GM19328 (cell line): ENCODE measurements around the gene VPS13C.

Source experiments
- ATAC-seq: cut with Tn5 transposase; IDR thresholded peaks from one replicate; pipeline ENCODE4 v1.9.1; 2021; ENCODE audit warnings: mild to moderate bottlenecking, moderate library complexity; ENCODE audit not compliant: unreplicated experiment

The VPS13C gene

DNA sequence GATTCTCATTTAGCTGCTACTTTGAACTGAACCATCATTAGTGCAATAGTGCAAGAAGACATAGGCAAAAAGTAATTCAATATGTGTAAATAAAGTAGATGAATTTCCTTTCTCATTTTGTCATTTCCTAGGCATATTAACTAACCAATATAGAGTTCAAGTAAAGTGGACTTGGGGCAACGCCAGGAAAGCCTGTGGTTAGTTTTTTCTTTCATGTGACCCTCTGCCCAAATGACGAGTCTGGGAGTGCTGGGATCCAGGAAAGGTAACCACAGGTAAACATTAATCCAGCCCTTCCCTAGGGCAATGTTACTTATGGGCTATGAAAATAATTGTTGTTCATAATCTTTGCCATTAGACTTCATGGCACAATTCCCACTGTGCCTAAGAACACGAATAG is 181.0 kb downstream of the VPS13C start:
- ATAC-seq: no peak

DNA sequence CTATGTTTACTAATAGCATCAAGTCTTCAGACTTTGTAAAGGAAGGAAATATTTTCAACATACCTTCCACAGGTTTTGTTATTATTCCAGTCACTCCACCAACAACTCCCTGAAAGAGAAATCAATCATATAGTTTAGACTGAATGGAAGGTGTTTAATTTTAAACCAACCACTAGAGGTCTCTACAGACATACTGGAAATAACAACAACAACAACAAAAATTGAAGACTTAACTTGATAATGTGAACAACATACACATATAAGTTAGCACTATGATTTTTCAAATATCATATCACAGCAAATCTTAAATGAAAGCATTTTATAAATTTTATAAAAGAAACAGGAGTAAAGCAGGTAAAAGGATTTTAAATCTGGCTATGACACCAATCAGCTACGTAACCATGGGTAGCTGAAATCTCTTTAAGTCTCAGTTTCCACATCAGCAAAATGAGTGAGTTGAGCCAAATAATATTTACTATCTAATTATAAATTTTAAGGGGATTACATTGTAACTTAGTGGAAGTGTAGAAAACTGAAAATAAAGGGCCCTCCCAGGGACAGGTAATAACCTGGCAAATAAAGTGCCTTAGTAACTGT is 188.2 kb downstream of the VPS13C start:
- no peak for ATAC-seq

DNA sequence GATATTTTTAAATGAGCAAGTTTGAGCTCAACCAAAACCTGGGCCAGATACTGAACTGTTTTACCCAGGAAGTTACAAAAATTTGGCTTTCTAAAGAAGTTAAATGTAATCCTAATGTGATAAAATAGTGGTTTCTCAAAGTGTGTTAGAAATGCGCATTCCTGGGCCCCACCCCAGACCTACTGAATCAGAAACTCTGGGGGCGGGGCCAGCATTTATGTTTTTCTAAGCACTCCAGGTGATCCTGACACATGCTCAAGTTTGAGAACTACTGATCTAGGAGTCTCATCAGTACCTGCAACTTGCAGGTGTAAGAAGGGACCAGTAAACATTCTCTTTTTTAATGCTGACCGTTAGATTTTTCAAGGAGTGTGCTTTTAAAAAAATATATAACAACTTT is 190.6 kb downstream of the VPS13C start:
- ATAC-seq: no peak

DNA sequence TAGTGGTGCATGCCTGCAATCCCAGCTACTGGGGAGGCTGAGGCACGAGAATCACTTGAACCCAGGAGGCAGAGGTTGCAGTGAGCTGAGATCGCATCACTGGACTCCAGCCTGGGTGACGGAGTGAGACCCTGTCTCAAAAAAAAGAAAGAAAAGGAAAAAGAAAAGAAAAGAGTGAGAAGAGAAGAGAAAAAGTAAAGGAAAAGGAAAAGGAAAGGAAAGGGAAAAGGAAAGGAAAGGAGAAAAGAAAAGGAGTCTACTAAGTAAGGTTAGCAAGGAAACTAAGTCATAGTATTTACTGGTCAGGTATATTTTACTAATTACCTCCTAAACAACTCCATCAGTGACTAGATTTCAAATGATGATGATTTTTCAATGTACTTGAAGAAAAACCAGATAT is 198.3 kb downstream of the VPS13C start:
- no peak for ATAC-seq

DNA sequence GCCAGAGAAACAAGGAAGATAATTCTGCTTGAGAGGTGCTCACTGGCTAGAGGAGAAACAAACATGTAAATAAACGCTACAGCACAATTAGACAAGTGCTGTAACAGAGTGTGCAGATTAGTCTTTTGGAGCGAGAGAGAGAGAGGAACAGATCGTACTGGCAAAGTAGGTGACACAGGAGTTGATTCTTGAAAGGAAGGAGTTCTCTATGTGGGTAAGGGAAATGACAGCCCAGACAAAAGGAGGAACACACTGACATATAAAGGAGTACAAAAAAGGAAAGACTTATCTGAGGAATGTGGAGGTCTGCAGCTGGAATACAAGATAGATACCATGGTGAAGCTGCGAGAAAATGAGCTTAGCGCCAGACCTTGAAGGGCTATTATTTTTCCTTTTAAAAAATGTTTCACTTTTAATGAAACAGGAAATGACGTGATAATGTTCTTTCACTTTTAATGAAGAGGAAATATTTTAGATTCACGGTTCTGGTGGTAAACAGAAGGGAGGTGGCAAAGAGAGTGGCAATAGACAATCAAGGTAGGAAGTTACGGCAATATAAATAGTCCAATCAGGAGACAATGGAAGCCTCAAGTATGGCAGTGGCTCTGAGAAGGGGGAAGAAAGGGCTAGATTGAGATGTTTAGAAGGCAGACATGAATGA is 202.9 kb downstream of the VPS13C start:
- ATAC-seq: no peak

DNA sequence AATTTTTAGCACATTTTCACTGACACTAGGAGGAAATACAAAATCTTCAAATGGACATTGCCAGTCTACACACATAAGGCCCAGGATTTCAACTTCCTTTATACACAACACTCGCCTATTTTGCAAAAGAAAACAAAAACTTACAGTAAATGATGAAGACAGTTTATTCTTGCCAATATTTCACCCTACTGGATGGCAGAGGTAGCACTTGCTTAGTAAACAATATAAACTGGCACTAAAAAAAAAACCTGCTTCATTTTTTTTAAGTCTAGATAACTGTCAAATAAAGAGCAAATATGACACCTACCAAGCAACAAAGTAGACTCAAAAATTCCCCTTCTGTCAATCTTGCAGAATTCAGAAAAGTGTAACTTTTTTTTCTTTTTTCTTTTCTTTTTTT is 204.0 kb downstream of the VPS13C start:
- ATAC-seq: no peak

DNA sequence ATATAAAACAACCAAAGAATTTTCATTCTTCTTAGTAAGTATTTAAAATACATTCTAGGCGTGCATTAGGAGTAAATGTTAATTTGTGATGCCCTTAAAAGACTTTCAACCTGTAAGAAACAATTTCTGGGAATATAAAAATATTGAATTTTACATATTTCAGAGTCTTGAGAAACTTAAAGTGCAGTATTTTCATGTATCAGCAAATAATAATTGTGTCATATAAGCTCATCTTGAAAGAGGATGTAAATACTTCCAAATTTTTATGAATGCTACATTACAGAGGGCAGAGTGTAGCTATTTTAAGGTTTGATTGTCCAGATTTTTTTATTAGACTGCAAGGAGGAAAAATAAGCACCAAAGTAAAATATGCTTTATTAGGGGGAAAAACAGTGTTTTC is 207.1 kb downstream of the VPS13C start:
- no peak for ATAC-seq

DNA sequence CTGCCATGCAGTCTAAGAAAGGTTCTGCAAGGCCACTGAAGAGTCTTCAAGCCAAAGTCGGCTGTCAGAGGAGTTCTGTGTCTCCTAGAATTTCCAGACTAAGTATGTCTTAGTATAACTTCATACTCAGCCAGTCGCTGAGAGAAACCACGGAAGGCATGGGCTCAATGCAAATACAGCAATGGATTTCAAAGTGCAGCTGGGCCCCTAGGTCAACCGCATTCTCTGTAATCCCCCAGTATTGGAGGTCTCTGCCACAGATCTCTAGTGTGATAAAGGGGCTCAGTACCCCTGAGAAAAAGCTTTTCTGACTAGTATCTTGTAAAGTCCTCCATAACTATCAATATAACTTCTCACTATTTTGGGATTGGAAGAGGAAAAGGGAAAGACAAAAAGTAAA is 208.3 kb downstream of the VPS13C start:
- no peak for ATAC-seq

DNA sequence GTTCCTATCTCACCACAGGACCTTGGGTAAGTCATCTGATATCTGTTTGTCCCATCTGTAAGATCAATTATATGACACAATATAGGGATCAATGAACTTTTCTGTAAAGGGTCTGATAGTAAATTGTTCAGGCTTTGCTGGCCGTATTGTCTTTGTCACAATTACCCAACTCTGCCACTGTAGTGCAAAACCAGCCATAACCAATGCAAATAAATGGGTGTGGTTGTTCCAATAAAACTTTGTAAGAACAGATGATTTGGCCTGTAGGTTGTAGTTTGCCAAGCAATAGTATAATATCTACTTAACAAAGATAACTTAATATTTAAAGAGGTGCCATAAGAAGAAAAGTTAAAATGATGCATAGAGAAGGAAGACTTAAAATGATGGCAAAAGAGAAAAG is 210.8 kb downstream of the VPS13C start:
- ATAC-seq: no peak

DNA sequence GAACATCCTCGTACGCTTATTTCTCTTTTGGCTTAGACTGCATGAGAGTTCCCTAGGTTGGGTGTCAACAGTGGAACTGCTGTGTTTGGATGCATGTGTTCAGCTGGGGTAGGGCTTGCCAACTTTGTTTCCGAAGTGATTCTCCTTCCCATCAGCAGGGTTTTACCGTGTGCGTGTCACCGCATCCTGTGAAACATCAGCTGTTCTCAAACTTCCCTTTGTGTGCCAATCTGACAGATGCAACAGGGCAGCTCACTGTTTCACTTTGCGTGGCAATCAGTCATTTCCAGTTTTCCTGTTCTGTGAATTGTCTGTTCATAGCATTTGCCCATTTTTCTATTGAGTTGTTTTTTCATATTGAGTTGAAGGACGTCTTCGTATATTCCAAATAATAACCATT is 218.8 kb downstream of the VPS13C start:
- ATAC-seq: no peak

DNA sequence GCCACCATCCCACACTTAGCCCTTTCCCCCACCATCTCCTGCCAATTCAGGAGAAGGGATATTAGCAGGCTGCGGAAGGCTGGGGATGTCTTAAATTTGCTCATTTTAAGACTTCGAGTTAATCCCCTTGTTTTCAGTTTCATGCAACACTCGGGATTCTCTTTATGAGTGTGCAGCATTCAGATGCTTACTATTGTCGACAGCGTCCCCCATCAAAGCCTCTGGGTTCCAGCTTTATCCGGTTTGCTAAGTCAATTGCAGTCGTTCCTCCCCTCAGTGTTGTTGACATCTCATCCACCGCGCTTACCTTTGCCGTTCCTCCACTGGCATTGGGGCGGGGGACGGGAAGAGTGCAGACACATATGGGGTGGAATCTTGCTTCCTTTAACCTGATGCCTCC is 220.2 kb downstream of the VPS13C start:
- no peak for ATAC-seq

DNA sequence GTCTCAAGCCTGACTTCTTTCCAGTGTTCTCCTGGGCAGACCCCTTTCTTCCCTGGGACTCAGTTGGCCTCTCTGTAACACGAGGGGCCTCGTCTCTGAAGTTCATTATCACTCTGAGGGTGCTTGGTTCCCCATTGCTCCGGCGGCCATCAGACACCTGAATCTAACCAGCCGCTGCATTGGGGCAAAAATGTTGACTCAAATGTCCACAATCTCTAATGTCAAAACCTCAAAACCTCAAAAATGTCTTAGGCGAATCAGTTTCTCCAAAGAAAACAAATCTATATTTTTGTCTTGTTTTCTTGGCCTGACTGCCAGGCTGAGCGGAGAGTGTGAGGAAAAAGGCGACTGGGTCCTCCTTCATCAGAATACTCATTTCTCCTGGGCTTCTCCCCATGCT is 220.7 kb downstream of the VPS13C start:
- ATAC-seq: no peak

DNA sequence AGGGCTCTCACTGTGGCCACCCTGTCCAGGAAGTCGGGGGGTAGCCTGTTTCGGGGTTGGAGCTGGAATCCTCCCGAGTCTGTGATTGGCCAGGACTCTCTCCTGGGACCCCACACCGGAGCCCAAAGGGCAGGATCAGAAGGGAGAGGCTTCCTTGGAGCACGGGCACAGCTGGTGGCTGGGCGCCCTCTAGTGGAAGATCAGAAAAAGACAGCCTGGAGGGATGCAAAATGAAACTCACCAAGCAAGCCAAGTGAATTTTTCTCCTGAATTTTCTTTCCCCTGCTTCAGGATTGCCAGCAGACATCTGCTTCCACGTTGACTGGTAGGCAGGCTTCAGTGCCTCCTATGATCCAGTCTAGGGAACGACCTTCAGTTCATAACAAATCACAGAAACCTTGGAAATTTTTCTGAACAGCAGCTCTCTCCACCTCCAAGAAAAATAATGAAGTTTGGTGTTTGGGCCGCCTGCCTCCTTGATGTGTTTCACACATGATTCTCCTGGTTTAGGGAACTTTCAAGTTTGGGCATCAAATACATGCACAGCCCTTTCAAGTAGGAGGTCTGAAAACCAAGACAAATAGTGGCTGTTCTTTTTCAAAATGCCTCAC is 224.6 kb downstream of the VPS13C start:
- no peak for ATAC-seq

DNA sequence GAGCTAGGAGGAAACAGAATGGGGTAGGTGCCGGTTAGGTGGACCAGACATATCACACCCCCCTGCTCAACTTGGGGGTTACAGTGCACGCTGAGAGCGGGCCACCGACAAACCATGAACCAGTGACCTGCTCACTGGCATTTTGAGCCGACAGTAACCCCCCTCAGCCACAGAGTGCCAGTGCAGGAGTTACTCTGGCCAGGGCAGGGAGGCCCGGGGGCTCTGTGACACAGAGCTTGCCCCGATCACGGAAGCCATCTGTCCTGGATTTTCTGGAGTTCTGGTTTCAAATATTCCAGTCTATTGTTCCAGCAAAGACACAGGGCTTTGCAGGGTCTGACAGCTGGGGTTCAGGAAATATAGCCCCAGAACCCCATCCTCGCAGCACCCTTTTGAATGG is 225.2 kb downstream of the VPS13C start:
- no peak for ATAC-seq

DNA sequence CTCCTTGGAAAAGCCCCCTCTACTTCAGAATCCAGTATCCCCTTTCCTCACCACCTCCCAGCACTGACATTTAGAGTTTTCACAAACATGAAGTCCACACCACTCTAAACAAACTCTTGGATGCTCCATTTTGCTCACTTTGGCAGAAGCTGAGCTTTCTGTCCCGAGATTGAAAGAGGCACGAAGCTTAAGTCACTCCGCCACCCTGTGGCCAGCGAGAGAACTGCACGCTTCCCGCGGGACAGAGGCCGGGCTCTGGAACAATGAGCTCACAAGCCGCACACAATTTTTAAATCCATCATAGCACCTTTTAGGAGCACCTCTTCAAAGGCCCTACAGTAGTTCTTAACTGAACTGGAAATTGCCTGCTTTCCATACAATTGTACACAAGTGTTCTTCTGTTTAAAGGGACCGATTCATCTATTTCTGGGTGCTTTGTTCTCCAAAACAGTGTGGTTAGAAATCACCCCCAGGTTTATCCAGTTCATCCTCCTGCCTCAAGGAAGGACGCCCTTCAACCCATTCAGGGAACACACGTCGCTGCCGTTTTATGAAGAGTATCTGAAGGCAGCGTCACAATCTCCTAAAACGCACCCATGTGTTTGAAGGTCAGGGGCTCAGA is 226.1 kb downstream of the VPS13C start:
- ATAC-seq: no peak

DNA sequence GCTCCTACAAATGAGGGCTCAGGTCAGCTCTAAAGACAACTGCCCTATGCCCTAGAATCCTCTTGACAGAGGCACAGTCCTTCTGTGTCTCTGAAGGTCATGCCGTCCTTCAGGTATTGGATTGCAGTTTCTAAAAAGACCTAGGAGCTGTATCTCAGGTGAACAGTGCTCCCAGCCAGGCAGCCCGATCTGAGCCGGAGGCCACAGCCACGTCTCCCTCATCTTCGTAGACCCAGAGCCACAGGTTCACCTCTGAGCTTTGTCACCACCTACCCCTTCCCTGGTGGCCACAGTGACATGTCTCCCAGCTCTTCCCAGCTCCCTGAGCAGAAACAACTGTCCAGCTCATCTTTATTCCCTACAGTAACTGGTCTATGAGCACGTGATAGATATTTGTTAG is 228.0 kb downstream of the VPS13C start:
- ATAC-seq: no peak

DNA sequence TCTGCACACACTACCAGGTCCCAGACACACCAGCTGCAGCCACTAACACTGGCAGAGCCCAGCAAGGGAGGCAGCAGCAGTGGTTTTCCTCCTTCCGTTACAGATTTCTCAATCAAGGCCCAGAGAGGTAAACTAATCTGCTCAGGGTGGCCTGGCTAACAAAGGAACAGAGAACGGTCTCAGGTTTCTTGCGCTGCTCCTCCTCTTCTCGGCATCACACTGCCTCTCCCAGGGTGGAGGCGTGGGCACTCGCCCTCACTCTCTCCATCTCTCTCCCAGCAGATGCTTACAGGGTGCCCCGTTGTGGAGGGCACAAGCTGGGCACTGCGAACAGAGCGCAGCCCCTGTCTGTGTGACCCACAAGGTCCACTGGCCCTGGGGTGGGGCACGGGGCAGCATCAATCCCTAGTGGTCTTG is 228.7 kb downstream of the VPS13C start:
- no peak for ATAC-seq

DNA sequence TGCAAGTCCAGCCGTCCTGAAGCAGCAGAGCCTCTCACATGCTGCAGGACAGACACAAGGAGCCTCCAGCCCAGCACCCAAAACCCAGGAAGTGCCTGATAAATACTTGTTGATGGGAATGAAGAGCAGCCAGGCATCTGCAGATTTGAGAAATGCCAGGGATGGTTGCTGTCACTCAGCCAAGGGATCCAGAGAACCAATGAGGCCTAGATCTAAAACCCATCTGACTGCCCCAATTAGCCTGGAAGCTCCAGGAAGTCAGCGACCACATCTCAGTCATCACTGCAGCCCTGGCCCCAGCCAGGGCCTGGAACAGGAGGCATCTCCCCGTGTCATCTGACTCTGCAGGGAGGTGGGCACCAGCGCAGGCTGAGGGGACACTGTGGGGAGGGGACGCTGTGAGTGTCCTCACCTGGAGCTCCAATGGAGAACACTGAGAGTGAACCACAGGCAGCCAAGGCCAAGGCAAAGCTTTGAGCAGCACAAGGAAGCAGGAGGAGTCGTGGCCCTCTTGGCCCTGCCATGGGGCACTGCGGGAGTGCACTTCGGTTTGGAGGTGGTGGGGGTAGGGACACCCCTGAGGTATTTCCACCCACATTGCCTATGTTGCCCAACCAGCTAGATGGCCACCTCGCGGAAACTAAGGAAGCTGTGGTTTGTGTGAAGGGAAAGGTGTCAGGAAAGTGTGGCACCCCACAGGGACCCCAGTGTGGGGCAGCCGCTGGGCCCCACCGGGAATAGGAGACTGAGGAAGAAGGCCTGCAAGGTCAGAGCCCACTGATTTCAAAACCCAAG is 229.5 kb downstream of the VPS13C start:
- ATAC-seq: no peak

DNA sequence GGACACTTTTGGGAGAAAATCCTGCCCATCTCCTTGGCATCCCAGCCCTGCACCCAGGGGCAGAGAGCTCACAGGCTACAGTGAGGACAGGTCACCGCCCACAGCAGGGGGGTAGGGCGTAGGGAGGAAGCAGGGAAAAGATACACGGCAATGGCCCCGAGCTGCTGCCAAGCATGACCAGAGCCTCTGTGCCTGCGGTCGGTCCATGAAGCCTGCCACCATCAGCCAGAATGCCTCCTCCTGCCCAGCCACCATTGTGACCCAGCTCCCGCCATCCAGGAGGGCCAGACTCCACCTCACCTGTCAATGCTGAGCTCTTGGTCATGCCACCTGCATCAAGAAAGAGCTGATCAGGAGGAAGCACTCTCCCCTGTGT is 230.7 kb downstream of the VPS13C start:
- ATAC-seq: no peak

DNA sequence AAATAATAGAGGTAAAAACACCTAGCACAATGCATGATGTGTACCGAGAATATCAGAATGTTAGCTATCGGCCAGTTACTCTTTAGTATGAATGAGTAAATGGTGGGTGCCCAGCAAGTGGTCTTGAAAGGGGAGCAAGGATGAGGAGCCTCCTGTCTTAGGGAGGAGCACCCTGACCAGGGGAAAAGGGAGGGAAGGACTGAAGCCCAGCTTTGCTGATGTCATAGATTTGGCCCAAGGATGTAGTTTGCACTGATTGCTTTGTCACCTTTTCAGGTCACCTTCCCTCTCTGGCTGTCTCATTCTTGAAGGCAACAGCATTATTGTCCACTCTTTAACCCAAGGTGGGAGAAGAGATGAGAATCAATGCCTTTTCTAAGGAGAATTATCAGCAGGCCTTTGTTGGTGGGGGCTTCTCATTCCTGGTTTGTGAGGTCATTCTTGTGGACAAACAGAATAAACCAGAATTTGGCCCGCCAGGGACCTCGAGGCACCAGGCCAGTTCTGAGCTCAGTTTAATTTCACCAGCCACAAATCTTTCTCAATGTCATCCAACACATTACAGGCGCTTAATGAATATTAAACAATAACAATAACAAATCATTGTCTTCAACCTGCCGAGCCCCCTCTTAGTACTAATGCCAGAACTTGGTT is 231.3 kb downstream of the VPS13C start:
- ATAC-seq: no peak

DNA sequence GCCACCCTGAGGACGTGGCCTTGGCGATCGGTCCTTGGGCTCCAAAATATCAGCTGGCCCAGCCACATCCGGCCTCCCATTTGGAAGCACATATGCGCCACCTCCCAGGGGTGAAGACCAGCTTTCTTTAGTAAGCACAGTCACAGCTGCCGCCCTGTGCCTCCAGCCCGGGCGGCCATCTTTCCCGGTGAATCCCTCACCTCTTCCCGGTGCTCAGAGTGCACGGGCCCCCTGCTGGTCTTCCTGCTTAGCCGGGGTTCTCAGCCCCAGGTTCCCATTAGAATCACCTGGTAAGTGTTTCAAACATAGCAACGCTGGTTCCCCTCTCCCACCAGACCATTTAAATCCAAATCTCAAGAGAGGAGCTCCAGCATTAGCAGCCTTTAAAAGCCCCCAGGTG is 232.2 kb downstream of the VPS13C start:
- no peak for ATAC-seq
